Left lung (tissue), 10 donors: ENCODE measurements around the gene EZH1. TPM values are rescaled to one million over a fixed set of nuclear protein-coding genes. Genes with fewer than 3 reads are reported as not detected.

Source experiments
- ATAC-seq: fragments of 200-7000 bp; cut with Tn5 transposase; one replicate; pipeline ENCODE4 v1.9.1; 2020; ENCODE audit warnings: moderate library complexity
- DNase-seq, 4 donors: peaks; one replicate each; pipeline ENCODE4 v3.0.0-alpha.2; 2013 to 2020
- H3K27ac ChIP-seq, 2 donors: fragments of 200-600 bp; sonication (generic) in 1 of 2; one replicate each; pipeline versions ENCODE4 v1.5.0 to v1.8.0; 2020 to 2021
- H3K27me3 ChIP-seq, 2 donors: fragments of 200-600 bp; sonication (generic) in 1 of 2; one replicate each; pipeline versions ENCODE4 v1.5.0 to v1.8.0; 2020 to 2021
- H3K36me3 ChIP-seq, 2 donors: fragments of 200-600 bp; sonication (generic) in 1 of 2; one replicate each; pipeline versions ENCODE4 v1.5.0 to v1.8.0; 2020 to 2021
- H3K4me1 ChIP-seq, 2 donors: fragments of 200-600 bp; one replicate each; pipeline ENCODE4 v1.8.0; 2021
- H3K4me3 ChIP-seq, 2 donors: fragments of 200-600 bp; sonication (generic) in 1 of 2; one replicate each; pipeline versions ENCODE4 v1.5.0 to v1.8.0; 2020 to 2021; ENCODE audit warnings: mild to moderate bottlenecking in 1 of 2
- H3K9me3 ChIP-seq, 2 donors: fragments of 200-600 bp; sonication (generic) in 1 of 2; one replicate each; pipeline versions ENCODE4 v1.5.0 to v1.8.0; 2020 to 2021
- intact Hi-C, 2 donors: fragments of 100-400 bp; cut with DNase I; formaldehyde crosslinking; loops; one replicate each; pipeline versions ENCODE4 v1.11.2 to v1.14.2; 2022
- polyA plus RNA-seq, 6 donors: library from polyadenylated mRNA; unstranded; fragments of 120-200 nt; gene quantifications; one replicate each; pipeline ENCODE4 v1.2.1, GENCODE V29; 2013; ENCODE audit not compliant: insufficient read length in 6 of 6
- total RNA-seq, 2 donors: library from RNA; stranded (reverse); fragmentation: NEBNext Ultra II Directional; extraction: Animal tissue kit (Norgen Biotek cat#: 25700); gene quantifications; one replicate each; pipeline ENCODE4 v1.2.1, GENCODE V29; 2021
- TF ChIP-seq, protein P1 (sequence below), 2 donors: fragments of 200-600 bp; sonication (generic) in 1 of 2; IDR thresholded peaks; one replicate each; pipeline versions ENCODE4 v1.5.0 to v1.8.0; 2021; ENCODE audit warnings: antibody characterized with exemption in 2 of 2
- donor health status: DM: no; HTN: yes; CAD: no.
- donor health status: DM: no; HTN: no; CAD: no.

EZH1 gene
- total and polyA plus RNA-seq, 8 donors: 31.5 to 45.9 (median 36.8) TPM

DNA sequence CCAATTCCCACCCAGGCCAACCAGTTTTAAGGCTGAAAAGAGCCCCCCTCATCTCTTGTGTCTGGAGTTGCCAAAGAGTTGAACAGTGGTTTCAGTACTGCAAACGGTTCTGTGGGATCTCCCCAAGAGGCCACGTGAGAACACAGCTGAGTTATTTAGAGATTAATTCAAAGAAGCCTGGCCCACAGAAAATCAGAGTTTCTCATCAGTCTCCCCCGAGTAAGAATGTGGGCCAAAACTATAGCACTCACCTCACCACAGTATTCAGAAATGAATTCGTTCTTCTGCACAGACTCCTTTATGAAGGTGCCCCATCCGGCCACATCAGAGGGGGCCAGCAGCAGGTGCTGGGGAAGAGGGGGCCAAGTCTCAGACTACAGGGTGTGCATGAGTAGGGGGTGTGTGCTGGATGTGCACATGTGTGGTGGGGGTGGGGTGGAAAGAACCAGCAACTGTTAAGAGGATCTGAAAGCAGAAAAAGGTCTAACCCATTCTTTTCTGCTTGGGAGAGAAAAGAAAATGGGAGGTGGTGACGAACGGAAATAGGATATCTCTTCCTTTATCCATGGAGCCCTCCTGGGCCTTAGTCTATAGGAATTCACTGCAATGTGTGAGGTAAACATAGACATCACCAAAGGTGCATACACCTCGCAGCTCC, 39.9 kb downstream of the EZH1 start:
- intact Hi-C loops: no loop called here
- Histone ChIP-seq H3K9me3 (no peaks in the 10 kb centered on the region), H3K4me3 (no peak overlapping the region), H3K36me3 (peaks cover 0 to 100% of the 10 kb centered on the region in 2 donors), H3K4me1 (no peaks in the 10 kb centered on the region), H3K27me3 (no peaks in the 10 kb centered on the region), H3K27ac (no peak overlapping the region)
- TF ChIP-seq, protein P1, sequence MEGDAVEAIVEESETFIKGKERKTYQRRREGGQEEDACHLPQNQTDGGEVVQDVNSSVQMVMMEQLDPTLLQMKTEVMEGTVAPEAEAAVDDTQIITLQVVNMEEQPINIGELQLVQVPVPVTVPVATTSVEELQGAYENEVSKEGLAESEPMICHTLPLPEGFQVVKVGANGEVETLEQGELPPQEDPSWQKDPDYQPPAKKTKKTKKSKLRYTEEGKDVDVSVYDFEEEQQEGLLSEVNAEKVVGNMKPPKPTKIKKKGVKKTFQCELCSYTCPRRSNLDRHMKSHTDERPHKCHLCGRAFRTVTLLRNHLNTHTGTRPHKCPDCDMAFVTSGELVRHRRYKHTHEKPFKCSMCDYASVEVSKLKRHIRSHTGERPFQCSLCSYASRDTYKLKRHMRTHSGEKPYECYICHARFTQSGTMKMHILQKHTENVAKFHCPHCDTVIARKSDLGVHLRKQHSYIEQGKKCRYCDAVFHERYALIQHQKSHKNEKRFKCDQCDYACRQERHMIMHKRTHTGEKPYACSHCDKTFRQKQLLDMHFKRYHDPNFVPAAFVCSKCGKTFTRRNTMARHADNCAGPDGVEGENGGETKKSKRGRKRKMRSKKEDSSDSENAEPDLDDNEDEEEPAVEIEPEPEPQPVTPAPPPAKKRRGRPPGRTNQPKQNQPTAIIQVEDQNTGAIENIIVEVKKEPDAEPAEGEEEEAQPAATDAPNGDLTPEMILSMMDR (IDR thresholded peaks at IDR 0.05): no peak
- ATAC-seq (no peak), DNase-seq (no peak)

DNA sequence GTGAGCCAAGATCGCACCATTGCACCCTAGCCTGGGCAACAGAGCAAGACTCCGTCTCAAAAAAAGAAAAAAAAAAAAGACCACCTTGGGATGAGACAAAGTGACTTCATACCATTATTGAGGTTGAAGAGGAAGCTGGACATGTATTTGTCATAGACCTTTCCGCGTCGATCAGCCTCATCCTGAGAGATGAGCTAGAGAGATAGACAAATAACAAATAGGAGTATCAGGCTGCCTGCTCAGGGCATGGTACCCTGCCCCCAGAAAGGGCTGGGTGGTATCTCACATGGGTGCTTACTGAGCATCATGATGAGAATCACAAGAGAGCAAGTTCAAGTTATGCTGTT, 40.4 kb downstream of the EZH1 start:
- no peaks in the 10 kb centered on the region for H3K4me1 ChIP-seq
- H3K27ac ChIP-seq: no peak overlapping the region
- peaks cover 0 to 100% of the 10 kb centered on the region in 2 donors for H3K36me3 ChIP-seq
- H3K4me3 ChIP-seq: no peak overlapping the region
- TF ChIP-seq, protein P1 (IDR thresholded peaks at IDR 0.05): no peak
- H3K9me3 ChIP-seq: no peaks in the 10 kb centered on the region
- intact Hi-C loops: no loop called here
- ATAC-seq (no peak), DNase-seq (no peak)
- H3K27me3 ChIP-seq: no peaks in the 10 kb centered on the region

DNA sequence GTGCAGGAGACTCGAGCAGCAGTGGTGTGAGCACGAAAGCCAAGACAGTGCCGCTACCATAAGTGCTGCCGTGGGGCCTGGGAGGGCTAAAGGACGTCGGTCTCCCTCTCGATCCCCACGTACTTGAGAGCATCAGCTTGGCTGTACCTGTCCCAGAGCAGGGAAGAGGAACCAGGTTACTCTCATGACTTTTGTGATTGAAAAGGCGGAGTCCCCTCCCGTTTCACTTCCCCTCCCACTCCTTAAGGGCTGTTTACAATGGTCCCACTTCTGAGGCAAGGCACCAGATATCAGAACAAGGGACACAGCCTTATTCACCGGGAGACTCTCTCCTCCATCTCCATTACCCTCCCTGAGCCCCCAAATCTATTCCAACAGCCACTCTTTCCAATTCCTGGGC, 42.4 kb downstream of the EZH1 start:
- Histone ChIP-seq H3K36me3 (peaks cover 0 to 86% of the 10 kb centered on the region in 2 donors), H3K27ac (no peak overlapping the region), H3K27me3 (no peaks in the 10 kb centered on the region), H3K9me3 (no peaks in the 10 kb centered on the region), H3K4me1 (no peaks in the 10 kb centered on the region), H3K4me3 (no peak overlapping the region)
- DNase-seq (no peak), ATAC-seq (no peak)
- TF ChIP-seq, protein P1 (IDR thresholded peaks at IDR 0.05): no peak
- intact Hi-C loops: no loop called here

DNA sequence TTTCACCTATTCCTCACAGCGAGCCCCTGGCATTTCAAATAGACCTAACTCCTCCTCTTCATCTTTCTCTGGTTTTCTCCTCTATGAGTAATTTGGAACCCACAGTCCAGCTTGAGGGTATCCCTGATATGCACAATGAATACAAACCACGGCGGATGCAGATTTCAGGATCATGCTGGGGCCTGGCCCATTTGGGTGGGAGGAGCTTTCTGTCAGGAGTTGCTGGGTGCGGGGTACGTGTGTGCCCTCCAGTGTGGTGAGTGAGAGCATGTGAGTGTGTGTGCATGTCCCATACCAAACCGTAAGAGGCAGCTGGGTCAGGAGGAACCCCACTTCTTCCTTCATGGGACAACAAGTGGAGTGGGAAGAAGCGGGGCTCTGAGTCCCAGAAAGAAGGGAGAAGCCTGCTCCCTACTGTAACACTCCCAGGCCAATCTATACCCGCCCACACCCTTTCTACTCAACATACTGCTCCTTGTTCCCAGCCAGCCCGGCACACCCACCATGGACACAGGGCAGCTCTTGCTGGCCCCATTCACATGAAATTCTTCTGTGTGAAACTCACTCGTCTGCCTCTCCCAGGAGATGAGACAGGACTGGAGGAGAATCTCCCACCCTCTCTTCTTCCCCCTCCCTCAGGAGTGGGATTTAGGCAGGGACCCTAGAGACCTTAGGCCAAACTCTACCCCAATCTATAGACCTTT, 44.1 kb downstream of the EZH1 start:
- Histone ChIP-seq H3K4me3 (no peak overlapping the region), H3K27ac (no peak overlapping the region), H3K9me3 (no peaks in the 10 kb centered on the region), H3K4me1 (no peaks in the 10 kb centered on the region), H3K36me3 (peaks cover 0 to 86% of the 10 kb centered on the region in 2 donors), H3K27me3 (no peaks in the 10 kb centered on the region)
- DNase-seq (no peak), ATAC-seq (no peak)
- intact Hi-C loops: no loop called here
- TF ChIP-seq, protein P1 (IDR thresholded peaks at IDR 0.05): no peak

DNA sequence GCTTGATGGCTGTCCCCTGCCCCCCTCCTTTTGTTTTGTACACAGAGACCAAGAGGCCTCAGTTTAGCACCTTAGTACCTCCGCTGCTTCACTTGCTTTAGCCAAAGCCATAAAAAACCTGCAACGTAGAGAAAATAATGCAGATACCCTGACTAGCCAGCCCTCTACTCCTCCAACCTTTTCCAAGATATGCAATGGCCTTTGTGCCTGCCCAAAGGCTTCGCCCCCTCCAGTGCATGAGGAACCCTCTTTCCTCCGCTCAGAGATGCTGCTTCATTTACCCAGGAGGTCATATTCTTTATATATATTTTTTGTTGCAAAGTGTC, 45.5 kb downstream of the EZH1 start:
- ATAC-seq: no peak
- no peak for DNase-seq

More for the DNA sequence above, 45.5 kb downstream of the EZH1 start:
- Histone ChIP-seq H3K27me3 (no peaks in the 10 kb centered on the region), H3K9me3 (no peaks in the 10 kb centered on the region), H3K4me1 (no peaks in the 10 kb centered on the region), H3K36me3 (peaks cover 0 to 82% of the 10 kb centered on the region in 2 donors), H3K27ac (no peak overlapping the region), H3K4me3 (no peak overlapping the region)
- TF ChIP-seq, protein P1 (IDR thresholded peaks at IDR 0.05): no peak
- intact Hi-C loops: no loop called here
